ENCODE data around the gene ARHGEF4.
A peak's percentile ranks its signal among the peaks of the same experiment; 100 is the strongest.
"Not testable (repeated sequence)": the region's sequence is repeated elsewhere in the genome, so short reads cannot be mapped to it uniquely, and the experiment has no call there.

The ARHGEF4 gene

GRCh38 chr2:131058214-131058843 is 221.6 kb downstream of the ARHGEF4 start:
- DNase-seq, result no peak

GRCh38 chr2:131058920-131059319 is 222.2 kb downstream of the ARHGEF4 start:
- no peak for DNase-seq

GRCh38 chr2:131063501-131064283 is 227.0 kb downstream of the ARHGEF4 start:
- no peak for DNase-seq

GRCh38 chr2:131064589-131065512 is 228.1 kb downstream of the ARHGEF4 start:
- DNase-seq, result no peak

GRCh38 chr2:131067465-131068125 is 230.9 kb downstream of the ARHGEF4 start:
- DNase-seq, result no peak

GRCh38 chr2:131068172-131068571 is 231.5 kb downstream of the ARHGEF4 start:
- DNase-seq, result not testable (repeated sequence)

GRCh38 chr2:131075578-131075977 is 238.9 kb downstream of the ARHGEF4 start:
- DNase-seq, result not testable (repeated sequence)

- no peak for DNase-seq
Measured at GRCh38 chr2:131076707-131077106, 240.0 kb downstream of the ARHGEF4 start.

GRCh38 chr2:131077182-131077846 is 240.6 kb downstream of the ARHGEF4 start:
- DNase-seq, result no peak

GRCh38 chr2:131077966-131078365 is 241.3 kb downstream of the ARHGEF4 start:
- DNase-seq, result no peak

GRCh38 chr2:131079931-131080330 is 243.2 kb downstream of the ARHGEF4 start:
- not testable (repeated sequence) for DNase-seq

GRCh38 chr2:131081190-131081589 is 244.5 kb downstream of the ARHGEF4 start:
- no peak for DNase-seq

- no peak for DNase-seq
Measured at GRCh38 chr2:131085646-131086045, 248.9 kb downstream of the ARHGEF4 start.

GRCh38 chr2:131092458-131093005 is 255.8 kb downstream of the ARHGEF4 start:
- DNase-seq, result no peak

- peak; percentile 93 for DNase-seq
Measured at GRCh38 chr2:131093006-131093695, 256.4 kb downstream of the ARHGEF4 start, which contains the start of gene FAM168B. FAM168B (minus strand) TSS chr2:131093460; CDS start chr2:131082646, 10,814 bp downstream.

- DNase-seq, result peak; percentile 15
Measured at GRCh38 chr2:131093696-131094462, 257.2 kb downstream of the ARHGEF4 start.

- no peak for DNase-seq
Measured at GRCh38 chr2:131094463-131095281, 258.0 kb downstream of the ARHGEF4 start.
